Measurements from ENCODE around the gene DUSP18.
"Not testable (repeated sequence)": the region's sequence is repeated elsewhere in the genome, so short reads cannot be mapped to it uniquely, and the experiment has no call there.

DUSP18 gene

DNA sequence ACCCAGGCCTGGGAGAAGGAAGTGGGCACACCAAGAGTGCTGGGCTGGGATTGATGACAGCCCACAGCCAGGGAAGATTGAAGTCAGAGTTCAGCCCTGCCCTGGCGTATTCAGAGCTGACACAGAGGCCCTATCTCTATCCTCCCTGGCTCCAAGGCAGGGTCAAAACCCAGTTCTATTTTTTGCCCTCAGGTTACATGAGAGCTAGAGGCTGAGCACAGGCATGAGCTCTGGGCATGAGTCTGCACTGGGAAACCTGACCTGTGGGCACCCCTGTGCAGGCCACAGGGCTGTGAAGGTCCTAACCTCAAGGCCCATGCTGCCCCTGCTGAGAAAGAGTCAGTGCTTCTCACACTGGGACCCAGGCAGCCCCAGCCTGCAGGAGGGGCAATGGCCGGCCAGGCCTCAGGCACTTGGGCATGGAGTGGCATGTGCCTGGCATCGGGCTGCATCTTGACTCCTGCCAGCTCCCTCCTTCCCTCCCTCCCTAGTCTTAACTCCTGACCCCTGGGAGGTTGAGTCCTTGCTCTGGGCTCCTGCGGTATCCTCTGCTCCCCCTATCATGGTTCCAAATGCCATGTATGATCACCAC, 26.7 kb downstream of the DUSP18 start:
- no peak for DNase-seq (ENCODE audit: low read depth in 3 of 3, low spot score in 1 of 3)

DNA sequence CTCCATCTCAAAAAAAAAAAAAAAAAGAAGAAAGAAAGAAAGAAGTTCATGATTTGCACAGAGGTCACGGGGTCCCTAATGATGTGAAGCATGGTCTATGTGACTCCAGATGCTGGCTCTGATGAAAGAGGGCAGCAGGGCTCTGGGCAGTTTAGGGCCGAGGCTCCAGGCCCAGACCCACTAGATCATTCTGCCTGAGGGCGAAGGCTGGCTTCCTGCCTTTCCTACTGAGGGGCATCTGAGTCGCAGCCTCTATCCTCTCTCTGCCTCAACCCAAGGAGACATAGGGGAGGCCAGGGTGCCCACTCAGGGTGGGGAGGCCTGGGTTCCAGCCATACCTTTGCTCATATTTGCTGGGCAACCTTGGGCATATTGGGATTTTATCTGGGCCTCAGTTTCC, 27.3 kb downstream of the DUSP18 start:
- no peak for DNase-seq (ENCODE audit: low read depth in 3 of 3, low spot score in 1 of 3)

GRCh38 chr22:30637701-30638114, 30.0 kb downstream of the DUSP18 start:
- no peak for DNase-seq (ENCODE audit: low read depth in 3 of 3, low spot score in 1 of 3)

DNA sequence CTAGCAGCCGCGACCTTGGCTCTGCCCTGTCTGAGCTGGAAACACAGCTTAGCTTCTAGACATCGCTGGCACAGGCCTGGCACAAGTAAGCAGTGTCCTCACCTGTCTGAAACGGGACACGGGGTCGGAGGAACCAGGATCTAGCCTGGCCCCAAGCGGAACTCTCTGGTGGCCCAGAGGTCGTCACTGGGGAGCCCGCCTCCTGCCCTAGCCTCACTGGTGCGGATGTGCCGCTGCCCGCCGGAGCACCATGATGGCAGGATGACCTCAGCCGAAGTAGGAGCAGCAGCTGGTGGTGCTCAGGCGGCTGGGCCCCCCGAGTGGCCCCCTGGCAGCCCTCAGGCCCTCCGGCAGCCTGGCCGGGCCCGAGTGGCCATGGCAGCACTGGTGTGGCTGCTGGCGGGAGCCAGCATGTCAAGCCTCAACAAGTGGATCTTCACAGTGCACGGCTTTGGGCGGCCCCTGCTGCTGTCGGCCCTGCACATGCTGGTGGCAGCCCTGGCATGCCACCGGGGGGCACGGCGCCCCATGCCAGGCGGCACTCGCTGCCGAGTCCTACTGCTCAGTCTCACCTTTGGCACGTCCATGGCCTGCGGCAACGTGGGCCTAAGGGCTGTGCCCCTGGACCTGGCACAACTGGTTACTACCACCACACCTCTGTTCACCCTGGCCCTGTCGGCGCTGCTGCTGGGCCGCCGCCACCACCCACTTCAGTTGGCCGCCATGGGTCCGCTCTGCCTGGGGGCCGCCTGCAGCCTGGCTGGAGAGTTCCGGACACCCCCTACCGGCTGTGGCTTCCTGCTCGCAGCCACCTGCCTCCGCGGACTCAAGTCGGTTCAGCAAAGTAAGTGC, 31.2 kb downstream of the DUSP18 start:
- no peak for DNase-seq (ENCODE audit: low read depth in 3 of 3, low spot score in 1 of 3)

DNA sequence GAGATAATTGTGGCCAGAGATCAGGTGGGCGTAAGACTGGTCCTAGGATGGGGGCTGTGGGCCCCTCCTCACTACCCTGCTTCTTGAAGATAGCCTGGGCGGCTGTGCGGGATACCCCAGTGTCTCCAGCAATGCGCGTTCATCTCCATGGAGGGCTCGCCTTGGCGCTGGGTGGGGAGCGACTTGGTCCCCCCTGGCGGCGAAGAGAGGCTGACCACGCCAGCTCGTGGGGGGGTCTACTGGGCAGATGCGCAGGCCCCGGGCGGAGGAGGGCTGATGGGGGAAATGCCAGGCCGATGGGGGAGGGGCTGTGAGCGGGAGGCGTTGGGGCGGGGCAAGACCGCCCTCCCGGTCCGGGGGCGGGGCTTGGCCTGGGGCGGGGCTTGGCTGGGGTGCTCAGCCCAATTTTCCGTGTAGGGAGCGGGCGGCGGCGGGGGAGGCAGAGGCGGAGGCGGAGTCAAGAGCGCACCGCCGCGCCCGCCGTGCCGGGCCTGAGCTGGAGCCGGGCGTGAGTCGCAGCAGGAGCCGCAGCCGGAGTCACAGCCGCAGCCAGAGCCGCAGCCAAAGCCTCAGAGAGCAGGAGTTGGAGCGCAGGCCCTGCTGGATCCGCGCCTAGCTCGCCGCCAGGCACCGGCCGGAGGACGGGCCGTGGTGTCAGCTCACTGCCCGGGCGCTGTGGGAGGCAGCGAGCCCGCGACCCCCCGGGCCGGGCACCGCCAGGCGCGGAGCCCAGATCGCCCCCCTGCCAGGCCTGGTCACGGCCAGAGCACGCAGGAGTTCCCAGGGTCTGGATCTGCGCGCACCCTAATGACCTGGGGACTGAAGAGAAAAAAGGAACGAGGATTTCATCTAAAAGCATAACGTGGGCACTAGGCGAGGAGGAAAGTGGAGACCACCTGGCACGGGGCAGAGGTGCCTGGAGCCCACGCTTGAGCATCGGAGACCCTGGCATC, 32.1 kb downstream of the DUSP18 start, which contains the start of gene SLC35E4:
Gene SLC35E4, plus strand, starts transcription at position 509 of the 953 bp plus-strand sequence. CDS start 670 bp downstream, outside the sequence.
- DNase-seq (ENCODE audit: low read depth in 3 of 3, low spot score in 1 of 3): peak; percentile 90 to 99 (median 96)

DNA sequence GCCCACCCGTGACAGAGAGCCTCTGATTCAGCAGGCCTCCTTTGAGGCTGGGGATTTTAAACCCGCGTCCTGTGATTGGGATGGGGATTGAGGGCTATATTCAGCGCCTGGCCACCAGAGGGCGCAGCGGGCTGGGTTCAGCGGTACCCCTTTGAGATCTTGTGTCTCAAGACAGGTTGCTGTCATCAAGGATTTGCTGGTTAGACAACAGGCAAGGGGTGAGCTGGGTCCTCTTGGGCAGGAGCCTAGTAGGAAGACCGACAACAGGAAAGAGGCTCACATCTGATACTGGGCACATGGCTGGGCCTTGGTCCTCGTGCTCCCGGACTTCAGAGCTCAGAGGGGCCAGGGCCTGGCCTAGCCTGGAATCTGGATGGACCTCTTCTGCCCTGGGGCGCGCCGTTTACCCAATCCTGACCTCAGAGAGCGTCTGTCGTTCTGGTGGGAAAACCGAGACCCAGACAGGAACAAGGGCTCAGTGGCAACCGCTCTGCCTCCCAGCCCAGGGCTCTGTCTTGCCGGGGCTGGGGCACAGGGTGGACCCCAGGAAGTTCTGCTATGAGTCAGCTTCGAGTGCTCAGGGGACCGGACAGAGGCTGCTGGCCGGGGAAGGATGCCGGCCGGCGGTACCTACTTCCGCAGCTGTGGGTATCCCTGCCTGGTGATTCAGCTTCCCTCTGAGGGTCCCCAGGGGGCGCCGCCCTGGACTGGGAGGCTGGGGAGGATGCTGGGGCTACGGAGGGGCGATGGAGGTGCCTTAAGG, 33.0 kb downstream of the DUSP18 start:
- peak; percentile 69 to 94 (median 82) for DNase-seq (ENCODE audit: low read depth in 3 of 3, low spot score in 1 of 3)

DNA sequence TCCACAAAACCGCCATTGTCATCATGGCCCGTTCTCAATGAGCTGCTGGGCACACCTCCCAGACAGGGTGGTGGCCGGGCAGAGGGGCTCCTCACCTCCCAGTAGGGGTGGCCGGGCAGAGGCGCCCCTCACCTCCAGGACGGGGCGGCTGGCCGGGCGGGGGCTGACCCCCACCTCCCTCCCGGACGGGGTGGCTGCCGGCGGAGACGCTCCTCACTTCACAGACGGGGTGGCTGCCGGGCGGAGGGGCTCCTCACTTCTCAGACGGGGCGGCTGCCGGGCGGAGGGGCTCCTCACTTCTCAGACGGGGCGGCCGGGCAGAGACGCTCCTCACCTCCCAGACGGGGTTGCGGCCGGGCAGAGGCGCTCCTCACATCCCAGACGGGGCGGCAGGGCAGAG, 36.2 kb downstream of the DUSP18 start:
- not testable (repeated sequence) for DNase-seq (ENCODE audit: low read depth in 3 of 3, low spot score in 1 of 3)

DNA sequence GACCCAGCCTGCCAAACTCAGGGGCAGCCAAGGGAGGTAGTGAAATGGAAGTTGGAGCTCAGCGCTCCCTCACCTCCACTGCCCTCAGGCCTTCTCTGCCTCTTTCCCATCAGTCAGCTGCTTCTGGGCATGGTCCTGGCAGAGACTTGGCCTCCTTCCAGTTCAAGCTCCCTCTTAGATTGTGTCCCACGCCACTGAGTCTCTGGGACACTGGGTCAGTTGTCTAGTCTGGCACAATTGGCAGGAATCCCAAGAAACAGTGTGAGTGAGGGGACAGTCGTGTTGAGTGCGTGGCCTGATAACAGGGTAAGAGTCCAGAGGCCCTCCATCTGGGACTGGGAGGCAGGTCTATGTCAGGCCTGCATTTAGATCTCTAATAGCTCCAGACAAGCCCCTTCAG, 39.2 kb downstream of the DUSP18 start:
- DNase-seq (ENCODE audit: low read depth in 3 of 3, low spot score in 1 of 3): no peak

DNA sequence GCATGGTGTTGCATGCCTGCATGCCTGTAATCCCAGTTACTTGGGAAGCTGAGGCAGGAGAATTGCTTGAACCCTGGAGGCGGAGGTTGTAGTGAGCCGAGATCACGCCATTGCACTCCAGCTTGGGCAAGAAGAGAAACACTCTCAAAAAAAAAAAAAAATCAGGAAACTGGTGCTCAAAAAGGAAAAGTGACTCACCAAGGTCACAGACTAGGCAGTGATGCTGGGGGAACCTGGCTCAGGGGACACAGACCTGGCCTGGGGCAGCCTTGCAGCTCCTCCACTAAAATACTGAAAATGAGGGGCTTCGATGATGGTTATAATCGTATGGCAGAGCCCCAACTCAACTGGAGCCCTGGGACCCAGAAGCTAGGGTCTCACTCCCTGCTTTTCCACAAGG, 40.2 kb downstream of the DUSP18 start:
- DNase-seq (ENCODE audit: low read depth in 3 of 3, low spot score in 1 of 3): no peak

DNA sequence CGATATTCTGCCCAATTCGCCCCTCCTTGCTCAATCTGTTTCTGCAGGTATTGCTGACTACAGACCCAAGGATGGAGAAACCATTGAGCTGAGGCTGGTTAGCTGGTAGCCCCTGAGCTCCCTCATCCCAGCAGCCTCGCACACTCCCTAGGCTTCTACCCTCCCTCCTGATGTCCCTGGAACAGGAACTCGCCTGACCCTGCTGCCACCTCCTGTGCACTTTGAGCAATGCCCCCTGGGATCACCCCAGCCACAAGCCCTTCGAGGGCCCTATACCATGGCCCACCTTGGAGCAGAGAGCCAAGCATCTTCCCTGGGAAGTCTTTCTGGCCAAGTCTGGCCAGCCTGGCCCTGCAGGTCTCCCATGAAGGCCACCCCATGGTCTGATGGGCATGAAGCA, 41.3 kb downstream of the DUSP18 start:
- DNase-seq (ENCODE audit: low read depth in 3 of 3, low spot score in 1 of 3): no peak

GRCh38 chr22:30619909-30620308, 47.8 kb downstream of the DUSP18 start:
- not testable (repeated sequence) for DNase-seq (ENCODE audit: low read depth in 3 of 3, low spot score in 1 of 3)

GRCh38 chr22:30617819-30618218, 49.9 kb downstream of the DUSP18 start:
- no peak for DNase-seq (ENCODE audit: low read depth in 3 of 3, low spot score in 1 of 3)

DNA sequence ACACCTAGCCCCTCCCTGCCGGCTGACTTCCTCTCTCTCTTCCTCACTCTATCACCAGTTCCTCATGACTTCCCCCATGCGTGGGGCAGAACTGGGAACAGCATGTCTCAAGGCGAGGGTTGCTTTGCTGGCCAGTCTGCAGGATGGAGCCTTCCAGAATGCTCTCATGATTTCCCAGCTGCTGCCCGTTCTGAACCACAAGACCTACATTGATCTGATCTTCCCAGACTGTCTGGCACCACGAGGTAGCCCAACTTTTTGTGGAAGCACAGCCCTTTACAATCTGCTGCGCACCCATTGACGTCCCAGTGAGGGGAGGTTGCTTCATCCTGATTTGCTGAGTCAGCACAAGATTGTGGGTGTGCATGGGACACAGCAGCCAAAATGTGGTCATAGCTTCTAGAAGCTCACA, 52.1 kb downstream of the DUSP18 start:
- DNase-seq (ENCODE audit: low read depth in 3 of 3, low spot score in 1 of 3): no peak

GRCh38 chr22:30614879-30615278, 52.8 kb downstream of the DUSP18 start:
- DNase-seq (ENCODE audit: low read depth in 3 of 3, low spot score in 1 of 3): no peak

DNA sequence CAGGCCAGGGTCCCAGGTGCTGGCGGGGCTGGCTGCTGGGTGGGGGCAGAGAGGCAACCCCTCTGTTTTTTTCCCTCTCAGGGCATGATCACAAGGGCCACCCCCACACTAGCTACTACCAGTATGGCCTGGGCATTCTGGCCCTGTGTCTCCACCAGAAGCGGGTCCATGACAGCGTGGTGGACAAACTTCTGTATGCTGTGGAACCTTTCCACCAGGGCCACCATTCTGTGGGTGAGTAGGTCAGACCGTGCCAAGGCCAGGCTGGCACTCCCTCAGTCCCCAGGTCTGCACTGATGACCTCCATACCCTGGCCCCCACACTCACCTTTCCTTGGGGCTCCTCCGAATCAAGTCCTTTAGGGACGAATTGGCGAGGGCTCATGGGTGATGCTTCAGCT, 53.4 kb downstream of the DUSP18 start:
- no peak for DNase-seq (ENCODE audit: low read depth in 3 of 3, low spot score in 1 of 3)

DNA sequence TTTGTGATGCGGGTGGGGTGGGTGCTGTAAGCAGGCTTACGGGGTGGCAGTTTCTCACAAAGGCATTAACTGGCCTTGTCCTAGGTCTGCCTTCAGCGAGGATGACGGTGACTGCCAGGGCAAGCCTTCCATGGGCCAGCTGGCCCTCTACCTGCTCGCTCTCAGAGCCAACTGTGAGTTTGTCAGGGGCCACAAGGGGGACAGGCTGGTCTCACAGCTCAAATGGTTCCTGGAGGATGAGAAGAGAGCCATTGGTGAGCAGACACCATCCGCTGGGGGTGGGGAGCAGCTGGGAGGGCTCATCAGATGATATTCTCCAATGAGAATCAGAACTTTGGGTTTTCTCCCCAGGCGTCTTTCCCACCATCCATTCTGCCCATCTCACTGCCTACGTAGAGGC, 54.9 kb downstream of the DUSP18 start:
- no peak for DNase-seq (ENCODE audit: low read depth in 3 of 3, low spot score in 1 of 3)

All from stimulated activated CD4-positive, alpha-beta T cell treated with anti-CD3 and anti-CD28 coated beads, TNF-alpha, amount 100 ng/mL, for 1 hour (primary cell).